ENCODE results near the gene SPNS2.

- TF ChIP-seq CTCF (IDR thresholded peaks at IDR 0.05) (no peak), ZFX (IDR thresholded peaks at IDR 0.05; ENCODE audit: borderline replicate concordance) (no peak)
Observed at GRCh38 chr17:4572131-4572530, 73.5 kb downstream of the SPNS2 start.

Data from 22Rv1 (cell line).